Thoracic aorta (tissue), 2 donors: ENCODE data around the gene SKAP2. TPM values are rescaled to one million over a fixed set of nuclear protein-coding genes. Genes with fewer than 3 reads are reported as not detected.

Experiments used
- ATAC-seq: fragments of 150-250 bp; one replicate; pipeline ENCODE4 v1.8.0; 2017; ENCODE audit warnings: low read depth; ENCODE audit not compliant: insufficient number of reproducible peaks, low FRiP score
- DNase-seq: peaks from one replicate; pipeline ENCODE4 v3.0.0-alpha.2; 2020; ENCODE audit warnings: low spot score
- H3K27ac ChIP-seq, 2 donors: fragments of 200-600 bp; sonication (generic); 1 replicate in 1 of 2; 2 replicates in 1 of 2; pipeline ENCODE4 v1.5.1; 2016; ENCODE audit warnings: mild to moderate bottlenecking in 2 of 2, moderate library complexity in 2 of 2
- H3K27me3 ChIP-seq: fragments of 200-600 bp; sonication (generic); replicated peaks from 2 replicates; pipeline ENCODE4 v1.6.0; 2016; ENCODE audit warnings: mild to moderate bottlenecking; ENCODE audit not compliant: insufficient read depth
- H3K36me3 ChIP-seq: fragments of 200-600 bp; sonication (generic); one replicate; pipeline ENCODE4 v1.5.1; 2016
- H3K4me1 ChIP-seq, 2 donors: fragments of 200-600 bp; sonication (generic); 1 replicate in 1 of 2; 2 replicates in 1 of 2; pipeline versions ENCODE4 v1.5.1 to v1.6.0; 2016; ENCODE audit warnings: low read depth in 2 of 2, mild to moderate bottlenecking in 1 of 2; ENCODE audit not compliant: control insufficient read depth in 1 of 2
- H3K4me3 ChIP-seq: fragments of 200-600 bp; sonication (generic); 2 replicates; pipeline ENCODE4 v1.5.1; 2016; ENCODE audit warnings: mild to moderate bottlenecking
- H3K9me3 ChIP-seq: fragments of 200-600 bp; sonication (generic); 2 replicates; pipeline ENCODE4 v1.5.1; 2016
- CTCF ChIP-seq: fragments of 200-600 bp; sonication (generic); IDR thresholded peaks from one replicate; pipeline ENCODE4 v1.5.1; 2019; ENCODE audit warnings: antibody characterized with exemption
- total RNA-seq, 2 donors: library from RNA; depleted of rRNA; stranded (reverse); fragments of >200 nt; gene quantifications; one replicate each; pipeline versions ENCODE4 v1.1.0 to v1.2.3, GENCODE V29; 2016

Gene SKAP2
- total RNA-seq, 2 donors from 2014 or later: 16.6 to 29.0 TPM

DNA sequence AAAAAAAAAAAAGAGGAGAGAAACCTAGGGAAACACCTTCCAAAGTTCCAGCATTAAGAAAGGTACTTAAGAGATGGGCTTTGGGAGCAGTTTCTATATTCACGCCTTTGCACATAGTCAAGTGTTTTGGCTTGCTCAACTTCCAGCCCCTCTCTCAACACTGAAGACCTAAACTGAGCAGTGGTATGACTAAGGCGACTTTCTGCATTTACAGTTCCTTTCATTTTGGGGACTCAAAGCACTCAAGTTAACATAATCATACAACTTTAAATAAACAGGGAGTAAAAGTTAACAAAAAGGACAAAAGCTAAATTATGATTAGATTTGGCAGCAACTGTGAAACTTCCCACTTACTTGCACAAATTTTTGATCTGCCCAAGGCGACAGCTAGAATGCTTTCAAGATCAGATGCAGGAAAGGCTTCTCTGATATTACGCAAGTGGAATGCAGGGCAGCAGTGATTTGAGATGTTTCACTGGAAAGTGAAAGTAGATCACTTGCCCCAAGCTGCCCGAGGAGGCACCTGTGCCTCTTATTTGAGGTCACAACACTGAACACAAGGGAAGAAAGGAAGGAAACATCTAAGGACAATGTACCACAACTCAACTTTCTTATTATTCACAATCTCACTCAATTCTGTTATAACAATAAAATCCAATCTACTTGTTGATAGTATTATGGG is 199.5 kb downstream of the SKAP2 start:
- Histone ChIP-seq H3K9me3 (no peaks in the 10 kb centered on the region), H3K27ac (no peak overlapping the region), H3K27me3 (no peaks in the 10 kb centered on the region), H3K36me3 (no peaks in the 10 kb centered on the region), H3K4me3 (no peak overlapping the region), H3K4me1 (no peaks in the 10 kb centered on the region)
- no peak for ATAC-seq
- DNase-seq: no peak
- no peak for TF ChIP-seq CTCF

DNA sequence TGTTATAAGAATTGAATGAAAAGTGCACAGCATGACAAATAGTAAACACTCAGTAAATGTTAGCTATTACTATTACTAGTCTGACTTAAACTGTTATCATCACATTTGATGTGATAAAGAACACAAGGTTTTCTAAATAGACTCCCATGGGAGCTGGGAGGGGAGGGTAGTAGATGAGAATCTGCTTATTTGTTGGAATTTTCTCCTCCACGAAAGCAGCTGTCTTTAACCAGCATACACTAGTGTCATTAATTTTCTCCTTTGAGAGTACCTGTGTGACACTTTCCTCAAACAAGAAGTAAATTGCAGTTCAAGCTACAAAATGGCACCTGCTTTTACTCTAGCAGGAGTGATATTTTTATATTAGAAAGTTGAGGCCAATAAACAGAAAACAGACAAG is 200.1 kb downstream of the SKAP2 start:
- Histone ChIP-seq H3K4me1 (no peaks in the 10 kb centered on the region), H3K4me3 (no peak overlapping the region), H3K36me3 (no peaks in the 10 kb centered on the region), H3K27me3 (no peaks in the 10 kb centered on the region), H3K9me3 (no peaks in the 10 kb centered on the region), H3K27ac (no peak overlapping the region)
- ATAC-seq: no peak
- TF ChIP-seq CTCF: no peak
- no peak for DNase-seq

GRCh38 chr7:26663874-26664273 is 200.5 kb downstream of the SKAP2 start:
- Histone ChIP-seq H3K36me3 (no peaks in the 10 kb centered on the region), H3K4me3 (no peak overlapping the region), H3K4me1 (no peaks in the 10 kb centered on the region), H3K27ac (no peak overlapping the region), H3K27me3 (no peaks in the 10 kb centered on the region), H3K9me3 (no peaks in the 10 kb centered on the region)
- no peak for ATAC-seq
- no peak for DNase-seq
- no peak for TF ChIP-seq CTCF

GRCh38 chr7:26662646-26663045 is 201.7 kb downstream of the SKAP2 start:
- Histone ChIP-seq H3K9me3 (no peaks in the 10 kb centered on the region), H3K4me3 (no peak overlapping the region), H3K27me3 (no peaks in the 10 kb centered on the region), H3K4me1 (no peaks in the 10 kb centered on the region), H3K27ac (no peak overlapping the region), H3K36me3 (no peaks in the 10 kb centered on the region)
- DNase-seq (no peak), ATAC-seq (no peak)
- no peak for TF ChIP-seq CTCF

GRCh38 chr7:26659121-26659520 is 205.3 kb downstream of the SKAP2 start:
- DNase-seq (no peak), ATAC-seq (no peak)
- no peaks in the 10 kb centered on the region for H3K9me3 ChIP-seq
- H3K27ac ChIP-seq: no peak overlapping the region
- H3K4me1 ChIP-seq: no peaks in the 10 kb centered on the region
- no peaks in the 10 kb centered on the region for H3K27me3 ChIP-seq
- no peaks in the 10 kb centered on the region for H3K36me3 ChIP-seq
- H3K4me3 ChIP-seq: no peak overlapping the region
- no peak for TF ChIP-seq CTCF
